Stimulated activated naive CD4-positive, alpha-beta T cell treated with Interleukin-2 at 50 U/mL for 16 hours (primary cell): ENCODE measurements around the gene PTPRD.
"Not testable (repeated sequence)": the region's sequence is repeated elsewhere in the genome, so short reads cannot be mapped to it uniquely, and the experiment has no call there.

Experiments
- DNase-seq: peaks from one replicate; lab custom pipeline; 2025; lab: John Stamatoyannopoulos, UW

Gene PTPRD

DNA sequence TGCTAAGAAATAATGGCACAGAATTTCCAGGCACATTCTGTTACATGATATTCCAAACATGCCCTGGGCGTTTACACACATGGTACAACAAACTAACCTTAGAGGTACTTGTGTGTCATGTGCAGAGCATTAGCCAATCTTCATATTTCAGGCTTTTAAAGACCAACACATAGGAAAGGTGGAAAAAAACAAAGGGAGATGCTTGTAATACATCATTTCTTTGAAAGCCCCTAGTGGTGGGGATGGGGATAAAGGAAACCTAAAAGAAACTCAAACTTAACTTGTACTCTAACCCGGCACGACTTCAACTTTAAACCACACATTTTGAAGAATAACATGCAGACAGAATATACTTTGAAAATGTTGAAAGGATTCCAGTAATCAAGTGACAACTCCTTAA lies 133.6 kb downstream of the PTPRD start:
- no peak for DNase-seq

DNA sequence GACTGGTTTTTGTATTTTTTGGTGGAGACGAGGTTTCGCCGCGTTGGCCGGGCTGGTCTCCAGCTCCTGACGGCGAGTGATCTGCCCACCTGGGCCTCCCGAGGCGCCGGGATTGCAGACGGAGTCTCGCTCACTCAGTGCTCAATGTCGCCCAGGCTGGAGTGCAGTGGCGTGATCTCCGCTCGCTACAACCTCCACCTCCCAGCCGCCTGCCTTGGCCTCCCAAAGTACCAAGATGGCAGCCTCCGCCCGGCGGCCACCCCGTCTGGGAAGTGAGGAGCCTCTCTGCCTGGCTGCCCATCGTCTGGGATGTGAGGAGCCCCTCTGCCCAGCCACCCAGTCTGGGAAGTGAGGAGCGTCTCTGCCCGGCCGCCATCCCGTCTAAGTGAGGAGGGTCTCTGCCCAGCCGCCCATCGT lies 163.6 kb downstream of the PTPRD start:
- not testable (repeated sequence) for DNase-seq

DNA sequence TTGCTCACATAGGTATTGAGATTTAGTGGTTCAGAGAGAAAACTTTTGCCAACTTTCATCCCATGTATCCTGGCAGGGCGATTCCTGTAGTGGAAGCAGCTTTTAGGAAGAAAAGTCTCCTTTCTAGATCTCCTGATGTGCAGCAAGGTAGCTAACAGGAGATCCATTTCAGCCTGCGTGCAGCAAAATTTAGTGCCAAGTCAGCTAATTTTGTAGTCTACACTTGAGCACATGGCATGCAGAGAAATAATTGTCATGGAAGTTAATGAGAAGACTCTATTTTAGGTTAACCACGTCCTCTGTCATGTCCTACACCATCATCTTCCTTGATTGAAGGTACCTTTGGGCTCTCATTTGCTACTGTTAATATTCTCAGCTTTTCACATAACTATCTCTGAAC lies 165.8 kb downstream of the PTPRD start:
- DNase-seq, result no peak

DNA sequence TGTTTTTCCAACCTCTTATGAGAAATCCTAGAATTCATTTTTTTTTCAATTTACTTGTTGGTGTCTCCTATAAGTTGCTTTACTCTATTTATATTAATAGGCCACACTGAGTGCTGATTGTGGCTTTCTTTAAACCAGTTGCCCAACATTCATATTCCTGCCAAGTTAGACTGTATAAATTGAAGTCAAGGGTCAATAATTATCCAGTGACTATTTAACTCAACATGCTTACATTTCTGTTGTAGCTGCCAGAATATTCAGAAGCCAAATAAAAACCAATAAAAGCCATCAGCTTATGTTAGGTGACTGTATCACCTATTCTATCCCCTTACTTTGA lies 169.0 kb downstream of the PTPRD start:
- no peak for DNase-seq

DNA sequence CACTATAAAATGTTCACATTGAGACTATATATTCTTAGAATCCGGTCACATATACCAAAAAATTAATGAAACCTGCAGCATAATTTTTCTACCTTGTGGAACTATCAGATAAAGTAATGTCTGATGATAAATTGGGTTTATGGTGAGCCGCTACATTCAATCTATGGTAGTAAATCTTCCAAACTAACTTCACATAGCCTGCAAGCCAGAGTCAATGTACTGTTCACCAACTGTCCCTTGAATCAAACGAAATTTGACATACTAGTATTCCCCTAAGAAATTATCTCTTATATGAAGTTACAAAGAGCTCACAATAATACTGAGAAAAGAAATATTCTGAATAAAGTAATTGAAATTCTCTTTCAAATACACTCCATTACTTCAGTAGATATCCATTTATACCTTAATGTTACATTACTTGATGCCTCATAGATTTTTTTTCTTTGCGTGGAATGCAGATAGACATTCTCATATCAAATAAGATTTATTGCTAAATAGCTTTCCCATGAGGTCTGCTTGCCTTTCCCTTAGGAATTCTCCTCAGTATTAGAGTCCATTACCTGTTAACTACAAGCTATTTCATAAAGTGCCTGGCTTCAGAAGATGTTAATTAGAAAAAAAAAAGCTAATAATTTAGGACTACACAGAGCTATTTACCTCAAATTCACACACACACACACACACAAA lies 169.5 kb downstream of the PTPRD start:
- DNase-seq, result no peak

DNA sequence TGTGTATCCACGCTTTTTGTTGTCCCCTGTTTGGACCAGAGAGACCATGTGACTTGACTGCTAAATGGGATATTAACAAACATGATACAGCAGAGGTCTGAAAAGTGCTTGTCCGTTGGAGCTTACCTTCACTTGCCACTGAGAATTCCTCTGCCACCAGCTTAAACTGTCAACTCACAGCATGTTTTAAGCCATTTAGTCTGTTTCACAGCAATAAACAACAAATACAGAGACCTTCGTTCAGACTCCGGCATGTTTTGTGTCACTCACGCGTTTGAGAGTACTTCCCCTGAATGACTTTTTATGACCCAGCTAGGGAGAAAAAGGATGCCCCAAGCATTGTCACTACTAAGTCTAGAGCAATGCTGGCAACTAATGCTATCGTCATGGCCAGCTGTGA lies 173.8 kb downstream of the PTPRD start:
- no peak for DNase-seq

DNA sequence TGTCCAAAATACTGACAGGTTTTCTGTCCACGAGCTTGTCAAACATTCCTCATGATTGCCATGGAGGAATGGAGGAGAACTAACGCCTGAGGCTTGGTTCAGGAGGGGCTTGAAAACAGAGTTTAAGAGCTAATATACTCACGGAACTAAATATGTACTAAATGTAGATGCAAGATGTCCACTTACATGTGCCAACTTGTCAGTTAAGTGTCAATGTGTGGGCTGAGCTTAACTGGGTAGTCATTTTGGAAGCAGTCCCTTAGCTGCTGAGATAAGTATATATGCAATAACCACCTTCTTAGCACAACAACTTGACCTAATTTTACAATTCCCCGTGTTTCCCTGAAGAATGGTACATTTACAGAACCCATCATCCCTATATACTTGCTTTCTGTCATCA lies 176.0 kb downstream of the PTPRD start:
- no peak for DNase-seq

DNA sequence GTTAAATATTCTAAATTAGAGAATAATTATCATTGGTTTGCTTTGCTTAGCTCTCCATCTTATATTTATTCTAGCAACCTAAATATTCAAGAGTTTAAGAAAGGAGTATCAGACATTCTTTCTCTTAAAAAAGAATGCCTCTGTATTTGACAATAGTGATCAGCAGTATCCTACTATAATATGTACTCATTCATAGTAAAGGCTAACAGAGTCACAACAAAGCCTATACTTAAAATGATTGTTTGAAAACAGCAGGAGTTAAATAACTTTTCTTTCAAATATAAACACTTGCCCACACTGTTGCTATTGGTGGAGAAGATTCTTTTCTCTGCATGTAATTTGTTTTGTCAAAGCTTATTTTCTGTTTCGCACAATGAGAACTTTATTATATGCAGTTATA lies 178.4 kb downstream of the PTPRD start:
- no peak for DNase-seq

DNA sequence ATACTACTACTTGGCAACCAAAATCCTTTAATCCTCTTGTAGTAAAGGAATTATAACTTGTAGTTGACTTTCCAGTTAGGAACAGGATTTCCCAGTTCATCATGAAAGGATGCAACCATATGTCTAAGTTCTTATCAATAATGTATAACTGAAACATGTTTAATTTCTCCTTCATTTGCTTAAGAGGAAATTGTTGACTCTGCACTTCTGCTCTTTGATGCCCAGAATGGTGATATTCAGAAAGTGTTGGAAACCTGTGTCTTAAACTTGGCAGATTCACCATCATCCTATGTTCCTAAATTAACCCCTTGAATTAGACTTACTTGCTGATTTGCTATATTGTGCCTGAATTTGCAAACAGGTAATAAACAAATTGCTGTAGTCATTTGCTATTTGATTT lies 201.5 kb downstream of the PTPRD start:
- DNase-seq, result no peak

DNA sequence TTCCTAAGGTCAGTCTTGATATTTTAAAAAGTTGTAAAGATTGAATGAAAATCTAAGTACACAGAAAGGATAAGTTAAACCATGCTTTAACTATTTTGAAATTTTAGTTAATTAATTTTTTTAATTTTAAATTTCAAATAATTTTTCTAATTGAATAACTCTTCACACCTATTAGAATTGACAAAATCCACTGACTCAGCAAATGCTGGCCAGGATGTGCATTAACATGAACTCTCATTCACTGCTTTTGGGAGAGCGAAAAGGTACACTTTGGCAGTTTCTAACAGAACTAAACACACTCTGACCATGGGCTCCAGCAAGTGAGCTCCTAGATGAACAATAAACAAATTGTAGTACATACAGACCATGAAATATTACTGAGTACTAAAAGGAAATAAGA lies 209.5 kb downstream of the PTPRD start:
- no peak for DNase-seq

DNA sequence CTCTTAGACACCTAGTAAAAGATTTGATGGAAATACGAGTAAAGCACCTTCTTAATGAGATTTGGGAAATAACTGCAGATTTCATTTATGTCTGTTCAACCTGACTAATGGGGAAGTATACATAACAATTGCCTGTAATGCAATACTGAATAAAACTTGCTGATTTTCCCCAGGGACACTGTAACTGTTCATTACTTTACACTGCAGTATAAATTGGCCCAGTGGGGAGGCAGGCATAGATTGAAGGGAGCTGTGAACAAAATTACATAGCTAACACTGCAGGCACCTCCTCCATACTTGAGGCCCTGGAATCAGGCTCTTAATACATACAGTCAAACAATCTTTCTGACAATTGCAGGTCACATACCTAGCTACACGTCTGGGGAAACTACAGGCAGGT lies 216.2 kb downstream of the PTPRD start:
- no peak for DNase-seq

DNA sequence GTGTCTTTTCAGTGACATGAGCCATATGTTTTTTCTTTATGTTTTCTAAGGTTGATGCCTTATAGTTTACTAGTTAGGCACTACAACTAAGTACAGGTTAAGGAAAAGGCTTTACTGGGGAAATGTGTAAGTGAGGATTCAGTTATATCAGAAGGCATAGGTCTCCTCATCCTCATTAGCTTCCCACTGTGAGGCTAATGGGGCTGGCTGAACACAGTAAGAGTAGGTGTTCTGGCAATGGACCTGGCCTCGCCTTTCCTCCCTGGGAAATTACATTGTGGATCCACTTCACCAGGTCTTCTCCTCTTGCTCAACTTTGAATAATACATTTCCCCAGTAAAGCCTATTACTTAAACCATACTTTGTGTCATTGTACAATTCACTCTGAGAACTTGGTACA lies 225.5 kb downstream of the PTPRD start:
- no peak for DNase-seq

DNA sequence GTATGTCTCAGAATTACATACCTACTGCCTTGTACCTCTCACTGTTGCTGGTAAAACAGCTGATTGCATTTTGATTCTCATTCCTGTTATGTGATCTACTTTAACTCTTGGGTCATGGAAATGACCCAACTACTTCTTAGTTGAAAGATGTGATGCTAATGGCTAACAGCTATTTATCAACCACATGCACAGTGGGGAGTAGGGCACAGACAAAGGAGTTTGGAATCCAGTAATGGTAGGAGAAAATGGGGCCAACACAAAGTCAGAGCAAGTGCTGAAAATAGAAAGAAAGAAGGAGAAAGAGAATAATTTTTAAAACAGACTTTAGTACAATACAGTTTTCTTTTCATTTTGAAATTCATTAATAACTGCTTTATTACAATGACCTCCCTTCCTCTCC lies 241.0 kb downstream of the PTPRD start:
- no peak for DNase-seq

DNA sequence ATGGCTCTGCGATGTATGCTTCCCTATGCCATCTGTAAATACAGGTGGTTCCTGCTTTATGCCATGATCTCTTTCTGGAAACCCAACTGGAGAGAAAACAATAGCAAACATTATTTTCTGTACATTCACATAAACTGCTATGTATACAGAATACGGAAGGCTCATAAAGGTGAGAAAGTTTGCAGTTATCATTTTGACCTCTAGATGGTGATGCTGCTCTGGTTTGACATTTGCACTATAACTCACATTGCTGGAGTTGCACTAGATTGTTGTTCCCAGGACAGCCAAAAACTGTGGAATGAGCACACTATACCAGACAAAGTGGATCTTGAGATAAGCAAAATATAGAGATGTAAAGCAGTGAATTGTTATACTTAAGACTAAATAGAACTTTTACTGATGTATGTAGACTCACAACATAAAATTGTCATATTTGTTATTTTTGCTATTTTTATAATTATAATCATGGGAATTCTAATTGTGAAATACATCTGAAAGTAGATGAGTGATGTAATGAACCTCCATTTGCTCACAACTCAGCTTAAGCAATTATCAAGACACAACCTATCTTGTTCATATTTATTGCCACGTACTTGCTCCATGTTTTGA lies 246.5 kb downstream of the PTPRD start:
- no peak for DNase-seq

DNA sequence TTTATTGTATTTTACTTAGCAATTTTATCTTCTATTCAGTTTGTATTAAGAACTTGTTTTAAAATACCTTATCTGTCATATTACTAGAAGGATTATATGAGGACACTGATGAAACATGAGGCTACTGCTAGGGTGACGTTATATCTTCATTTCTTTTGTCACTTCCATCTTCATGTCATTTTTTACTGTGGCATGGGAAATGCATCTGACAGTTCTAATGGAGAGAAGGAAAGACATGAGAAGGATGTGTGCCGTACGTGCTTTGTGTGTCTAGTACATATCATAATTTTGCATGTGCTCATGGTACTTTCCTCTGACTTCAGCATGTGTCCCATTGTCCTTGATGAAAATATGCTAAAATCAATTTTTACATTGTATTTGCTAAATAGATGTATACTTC lies 258.2 kb downstream of the PTPRD start:
- DNase-seq, result no peak

DNA sequence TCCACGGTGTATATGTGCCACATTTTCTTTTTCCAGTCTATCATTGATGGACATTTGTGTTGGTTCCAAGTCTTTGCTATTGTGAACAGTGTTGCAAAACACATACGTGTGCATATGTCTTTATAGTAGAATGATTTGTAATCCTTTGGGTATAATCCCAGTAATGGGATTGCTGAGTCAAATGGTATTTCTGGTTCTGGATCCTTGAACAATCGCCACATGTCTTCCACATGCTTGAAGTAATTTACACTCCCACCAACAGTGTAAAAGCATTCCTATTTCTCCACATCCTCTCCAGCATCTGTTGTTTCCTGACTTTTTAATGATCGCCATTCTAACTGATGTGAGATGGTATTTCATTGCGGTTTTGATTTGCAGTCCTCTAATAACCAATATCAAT lies 267.2 kb downstream of the PTPRD start:
- not testable (repeated sequence) for DNase-seq

DNA sequence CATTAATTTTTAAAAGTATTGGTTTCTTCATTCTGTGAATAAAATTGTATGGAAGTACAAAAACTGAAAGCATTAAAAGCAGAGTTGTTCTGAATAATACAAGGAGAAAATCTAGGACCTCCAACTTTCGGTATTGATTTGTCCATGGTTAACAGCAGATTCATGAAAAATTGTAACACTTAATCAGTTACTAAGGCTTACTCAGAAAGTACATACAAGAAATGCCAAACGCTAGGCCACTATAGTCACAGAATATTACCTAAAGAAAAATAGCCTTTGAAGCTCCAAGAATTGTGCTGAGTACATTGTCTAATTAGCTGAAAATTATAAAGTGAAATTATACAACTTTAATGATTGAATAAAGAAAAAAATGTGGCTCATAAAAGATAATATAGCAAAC lies 271.7 kb downstream of the PTPRD start:
- no peak for DNase-seq

DNA sequence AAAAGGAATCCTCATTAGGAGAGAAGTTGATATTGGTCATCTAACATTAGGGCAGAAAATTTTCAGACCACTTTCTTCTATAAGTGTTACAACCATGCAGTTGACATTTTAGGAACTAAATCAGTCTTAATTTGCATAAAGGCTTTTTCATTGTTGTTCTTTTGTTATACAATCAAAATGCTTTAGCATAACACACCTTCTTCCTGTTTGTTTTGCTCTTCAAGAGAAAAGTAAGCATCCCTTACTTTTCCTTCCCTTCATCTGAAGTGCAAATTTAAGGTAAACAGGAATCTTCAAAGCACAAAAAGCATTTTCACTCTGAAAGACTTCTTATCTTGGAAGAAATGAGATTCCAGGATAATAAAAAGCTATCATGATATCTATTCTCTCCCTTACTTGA lies 273.6 kb downstream of the PTPRD start:
- no peak for DNase-seq

DNA sequence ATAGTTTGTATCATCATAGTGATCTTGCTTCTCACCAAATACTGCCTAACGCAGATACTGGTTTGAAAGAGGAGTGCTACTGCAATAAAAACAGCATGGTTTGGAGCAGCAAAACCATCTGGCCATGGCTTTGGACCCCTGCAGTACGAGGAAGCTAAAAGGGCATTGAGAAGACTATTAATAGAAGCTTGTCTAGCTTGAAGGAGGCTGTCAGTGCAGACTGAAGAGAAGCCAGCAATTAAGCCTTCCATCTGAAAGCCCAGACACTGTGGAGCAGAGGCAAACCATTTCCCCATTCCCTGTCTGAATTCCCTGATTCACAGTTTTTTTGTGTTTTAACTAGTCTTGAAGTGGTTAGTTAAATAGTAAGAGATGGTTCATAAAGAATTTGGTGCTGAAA lies 281.6 kb downstream of the PTPRD start:
- DNase-seq, result no peak

DNA sequence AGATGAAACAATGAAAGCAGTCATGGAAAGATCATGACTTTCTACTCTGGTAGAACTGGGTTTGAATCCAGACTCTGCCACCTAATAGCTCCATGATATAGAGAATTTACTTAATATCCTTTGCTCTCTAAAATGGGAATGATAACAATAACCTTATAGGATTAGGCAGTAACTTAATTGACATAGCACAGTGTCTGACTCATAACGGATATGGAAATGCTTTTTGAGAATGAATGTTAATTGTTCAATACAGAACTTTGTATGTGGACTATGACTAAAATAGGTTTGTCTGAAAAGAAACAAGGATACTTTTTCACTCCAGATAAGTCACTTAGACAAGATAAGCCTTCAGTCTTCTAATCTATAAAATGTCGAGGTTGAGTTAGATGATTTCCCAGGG lies 330.7 kb downstream of the PTPRD start:
- DNase-seq, result no peak

DNA sequence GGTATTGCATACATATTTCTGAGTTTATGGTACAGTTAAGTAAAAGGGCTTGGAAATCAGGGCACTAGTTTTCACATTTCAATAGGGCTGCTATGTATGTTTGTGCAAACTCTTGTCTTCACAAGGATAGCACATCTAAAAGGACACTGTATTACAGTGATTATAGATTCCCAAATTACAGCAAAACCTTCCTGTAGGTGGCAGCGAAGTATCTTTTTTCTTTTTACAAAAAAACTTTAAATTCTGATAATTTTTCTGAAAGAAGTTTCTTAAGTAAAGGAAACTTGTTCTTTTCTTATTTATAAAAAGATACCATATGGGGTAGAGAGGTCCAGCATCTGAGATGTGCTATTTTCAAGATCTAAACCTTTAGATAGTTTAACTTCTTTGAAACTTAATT lies 337.8 kb downstream of the PTPRD start:
- no peak for DNase-seq

DNA sequence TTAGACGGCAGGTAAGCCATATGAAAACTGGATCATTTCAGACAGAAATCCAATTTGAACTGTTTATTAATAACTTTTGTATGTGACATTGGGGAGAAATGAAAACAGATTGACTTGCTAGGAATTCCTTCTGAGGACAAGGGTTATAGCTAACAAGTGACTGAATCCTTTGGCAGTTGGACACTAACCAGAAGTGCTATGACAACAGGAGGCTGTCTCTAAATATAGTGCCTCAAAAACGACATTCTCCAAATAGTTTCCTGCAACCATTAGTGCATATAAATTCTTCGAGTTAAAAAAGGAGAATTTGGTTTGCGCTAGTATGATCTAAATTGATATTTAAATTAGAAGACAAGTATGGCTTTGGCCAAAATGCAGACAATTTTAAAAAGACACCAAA lies 338.6 kb downstream of the PTPRD start:
- DNase-seq, result no peak

DNA sequence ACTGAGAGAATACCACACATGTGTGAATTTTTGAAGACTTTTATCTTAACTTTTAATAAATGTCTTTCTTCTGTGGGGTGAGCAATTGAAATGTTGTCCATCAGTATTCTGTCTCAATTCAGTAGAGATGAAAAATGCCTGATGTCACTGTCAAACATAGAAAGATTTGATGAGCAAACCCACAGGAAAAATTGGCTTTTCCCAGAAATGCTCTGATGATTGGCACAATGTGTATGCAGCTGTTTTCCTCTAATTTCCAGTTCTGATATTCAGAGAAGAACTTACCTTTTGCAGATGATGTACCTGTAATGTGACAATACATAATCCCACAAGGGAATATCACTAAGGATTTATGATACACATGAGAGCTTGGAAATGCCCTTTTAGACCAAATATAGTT lies 340.0 kb downstream of the PTPRD start:
- no peak for DNase-seq
